Breast epithelium (tissue), 3 donors: ENCODE measurements around the gene MYF5.

Experiments used
- POLR2A ChIP-seq: fragments of 450-650 bp; IDR thresholded peaks from one replicate; pipeline ENCODE4 v1.6.1; 2016; ENCODE audit warnings: antibody characterized with exemption, mild to moderate bottlenecking, moderate library complexity
- POLR2AphosphoS5 ChIP-seq, 3 donors: sonication (generic); formaldehyde crosslinking; IDR thresholded peaks; one replicate each; pipeline ENCODE4 v1.6.1; 2017; ENCODE audit warnings: antibody characterized with exemption in 3 of 3
- TF ChIP-seq, protein P1 (sequence below), 3 donors: fragments of 450-650 bp; IDR thresholded peaks; one replicate each; pipeline ENCODE4 v1.5.1; 2016 to 2017; ENCODE audit warnings: antibody characterized with exemption in 3 of 3, mild to moderate bottlenecking in 3 of 3, moderate library complexity in 3 of 3

DNA sequence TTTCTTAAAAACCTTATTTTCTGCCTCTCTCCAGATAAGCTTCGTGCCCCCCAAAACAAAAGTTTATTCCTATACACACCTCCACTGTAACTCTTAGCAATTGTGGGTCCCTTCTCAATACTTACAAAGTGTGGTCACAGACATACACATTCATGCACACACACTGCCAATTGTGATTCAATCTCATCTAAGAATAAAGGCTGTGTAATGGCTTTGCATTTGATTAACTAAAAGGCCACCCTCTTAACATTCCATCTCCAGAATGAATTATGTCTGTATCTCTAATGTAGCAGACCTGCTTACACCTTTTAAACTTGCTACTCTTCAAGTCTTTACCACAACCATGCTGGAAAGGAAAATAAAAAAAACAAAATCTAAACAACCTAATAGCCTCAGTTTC, 49.5 kb downstream of the MYF5 start:
- TF ChIP-seq, protein P1, sequence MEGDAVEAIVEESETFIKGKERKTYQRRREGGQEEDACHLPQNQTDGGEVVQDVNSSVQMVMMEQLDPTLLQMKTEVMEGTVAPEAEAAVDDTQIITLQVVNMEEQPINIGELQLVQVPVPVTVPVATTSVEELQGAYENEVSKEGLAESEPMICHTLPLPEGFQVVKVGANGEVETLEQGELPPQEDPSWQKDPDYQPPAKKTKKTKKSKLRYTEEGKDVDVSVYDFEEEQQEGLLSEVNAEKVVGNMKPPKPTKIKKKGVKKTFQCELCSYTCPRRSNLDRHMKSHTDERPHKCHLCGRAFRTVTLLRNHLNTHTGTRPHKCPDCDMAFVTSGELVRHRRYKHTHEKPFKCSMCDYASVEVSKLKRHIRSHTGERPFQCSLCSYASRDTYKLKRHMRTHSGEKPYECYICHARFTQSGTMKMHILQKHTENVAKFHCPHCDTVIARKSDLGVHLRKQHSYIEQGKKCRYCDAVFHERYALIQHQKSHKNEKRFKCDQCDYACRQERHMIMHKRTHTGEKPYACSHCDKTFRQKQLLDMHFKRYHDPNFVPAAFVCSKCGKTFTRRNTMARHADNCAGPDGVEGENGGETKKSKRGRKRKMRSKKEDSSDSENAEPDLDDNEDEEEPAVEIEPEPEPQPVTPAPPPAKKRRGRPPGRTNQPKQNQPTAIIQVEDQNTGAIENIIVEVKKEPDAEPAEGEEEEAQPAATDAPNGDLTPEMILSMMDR (IDR thresholded peaks at IDR 0.05) = no peak
- TF ChIP-seq POLR2A (no peak), POLR2AphosphoS5 (IDR thresholded peaks at IDR 0.05) (no peak)
